PFSK-1 (cell line): ENCODE measurements around the gene CST2.

Experiments
- FOXP2 ChIP-seq: optimal IDR thresholded peaks from 2 replicates; pipeline ENCODE3; 2011; ENCODE audit warnings: borderline replicate concordance, control low read depth, inconsistent platforms; ENCODE audit not compliant: insufficient read depth; ENCODE audit errors: extremely low read length, extremely low read depth
- POLR2AphosphoS5 ChIP-seq: IDR thresholded peaks from 2 replicates; pipeline ENCODE4 v1.6.1; 2012; ENCODE audit warnings: low read depth, mild to moderate bottlenecking, control low read depth, low read length, moderate library complexity
- SIN3A ChIP-seq: IDR thresholded peaks from 2 replicates; pipeline ENCODE4 v1.6.1; 2012; ENCODE audit warnings: mild to moderate bottlenecking, low read length, moderate library complexity, borderline replicate concordance; ENCODE audit not compliant: insufficient read depth
- TAF1 ChIP-seq: IDR thresholded peaks from 2 replicates; pipeline ENCODE4 v1.6.1; 2012; ENCODE audit warnings: low read length, control low read depth, borderline replicate concordance; ENCODE audit not compliant: insufficient read depth
- TF ChIP-seq, protein P1 (sequence below), 2 experiments: IDR thresholded peaks; 2 replicates each; pipeline versions ENCODE4 v1.6.1 to v1.8.0; 2011 to 2012; ENCODE audit warnings: low read depth in 2 of 2, low read length in 2 of 2, control low read depth in 1 of 2, inconsistent platforms in 1 of 2, mild to moderate bottlenecking in 1 of 2, moderate library complexity in 1 of 2; ENCODE audit not compliant: insufficient read depth in 1 of 2

CST2 gene

GRCh38 chr20:23857962-23858595 is 31.6 kb upstream of the CST2 start:
- TF ChIP-seq TAF1 (no peak), FOXP2 (no peak), POLR2AphosphoS5 (no peak), SIN3A (no peak)
- TF ChIP-seq, protein P1, sequence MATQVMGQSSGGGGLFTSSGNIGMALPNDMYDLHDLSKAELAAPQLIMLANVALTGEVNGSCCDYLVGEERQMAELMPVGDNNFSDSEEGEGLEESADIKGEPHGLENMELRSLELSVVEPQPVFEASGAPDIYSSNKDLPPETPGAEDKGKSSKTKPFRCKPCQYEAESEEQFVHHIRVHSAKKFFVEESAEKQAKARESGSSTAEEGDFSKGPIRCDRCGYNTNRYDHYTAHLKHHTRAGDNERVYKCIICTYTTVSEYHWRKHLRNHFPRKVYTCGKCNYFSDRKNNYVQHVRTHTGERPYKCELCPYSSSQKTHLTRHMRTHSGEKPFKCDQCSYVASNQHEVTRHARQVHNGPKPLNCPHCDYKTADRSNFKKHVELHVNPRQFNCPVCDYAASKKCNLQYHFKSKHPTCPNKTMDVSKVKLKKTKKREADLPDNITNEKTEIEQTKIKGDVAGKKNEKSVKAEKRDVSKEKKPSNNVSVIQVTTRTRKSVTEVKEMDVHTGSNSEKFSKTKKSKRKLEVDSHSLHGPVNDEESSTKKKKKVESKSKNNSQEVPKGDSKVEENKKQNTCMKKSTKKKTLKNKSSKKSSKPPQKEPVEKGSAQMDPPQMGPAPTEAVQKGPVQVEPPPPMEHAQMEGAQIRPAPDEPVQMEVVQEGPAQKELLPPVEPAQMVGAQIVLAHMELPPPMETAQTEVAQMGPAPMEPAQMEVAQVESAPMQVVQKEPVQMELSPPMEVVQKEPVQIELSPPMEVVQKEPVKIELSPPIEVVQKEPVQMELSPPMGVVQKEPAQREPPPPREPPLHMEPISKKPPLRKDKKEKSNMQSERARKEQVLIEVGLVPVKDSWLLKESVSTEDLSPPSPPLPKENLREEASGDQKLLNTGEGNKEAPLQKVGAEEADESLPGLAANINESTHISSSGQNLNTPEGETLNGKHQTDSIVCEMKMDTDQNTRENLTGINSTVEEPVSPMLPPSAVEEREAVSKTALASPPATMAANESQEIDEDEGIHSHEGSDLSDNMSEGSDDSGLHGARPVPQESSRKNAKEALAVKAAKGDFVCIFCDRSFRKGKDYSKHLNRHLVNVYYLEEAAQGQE (IDR thresholded peaks at IDR 0.05; ENCODE audit: insufficient read depth in 1 of 2, low read depth in 2 of 2, low read length in 2 of 2) = no peak

DNA sequence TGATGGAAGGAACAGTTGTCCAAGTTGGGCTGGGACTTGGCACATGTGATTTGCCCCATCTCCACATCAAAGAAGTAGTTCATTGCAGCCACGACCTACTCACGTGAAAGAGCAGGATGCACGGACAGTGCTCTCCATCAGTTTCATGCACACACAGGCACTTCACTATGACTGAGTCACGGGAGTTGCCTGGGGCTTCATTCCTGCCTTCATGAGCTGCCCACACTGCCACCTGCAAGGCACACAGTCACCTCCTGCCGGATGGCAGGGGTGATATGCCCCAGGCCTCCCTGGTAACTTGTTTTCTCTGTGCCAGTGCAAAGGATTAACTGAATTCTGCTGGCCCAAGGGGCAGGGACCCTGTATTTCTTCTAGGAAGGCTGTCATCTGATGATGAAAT is 30.2 kb upstream of the CST2 start:
- no peak for TF ChIP-seq POLR2AphosphoS5
- TF ChIP-seq SIN3A = no peak
- TF ChIP-seq FOXP2 = no peak
- TF ChIP-seq, protein P1 (IDR thresholded peaks at IDR 0.05; ENCODE audit: insufficient read depth in 1 of 2, low read depth in 2 of 2, low read length in 2 of 2) = no peak
- no peak for TF ChIP-seq TAF1

DNA sequence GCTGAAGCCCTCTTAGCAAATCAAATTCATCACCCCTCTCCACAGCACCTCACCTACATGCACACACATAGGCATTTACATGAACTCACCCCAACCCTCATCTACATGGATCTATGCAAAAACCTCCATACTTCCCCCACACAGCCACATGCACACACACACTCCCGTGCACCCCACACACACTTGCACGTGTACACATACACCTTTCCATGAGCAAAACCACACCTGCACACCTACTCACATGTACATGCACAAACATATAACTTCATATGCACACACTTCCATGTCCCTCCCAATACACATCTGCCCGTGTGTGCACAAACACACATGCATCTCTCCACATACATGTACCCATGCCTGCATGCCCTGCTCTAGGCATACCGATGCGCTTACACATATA is 29.7 kb upstream of the CST2 start:
- no peak for TF ChIP-seq TAF1
- TF ChIP-seq, protein P1 (IDR thresholded peaks at IDR 0.05; ENCODE audit: insufficient read depth in 1 of 2, low read depth in 2 of 2, low read length in 2 of 2) = no peak
- no peak for TF ChIP-seq FOXP2
- TF ChIP-seq POLR2AphosphoS5 = no peak
- TF ChIP-seq SIN3A = no peak

- TF ChIP-seq, protein P1 (IDR thresholded peaks at IDR 0.05; ENCODE audit: insufficient read depth in 1 of 2, low read depth in 2 of 2, low read length in 2 of 2) = no peak
- no peak for TF ChIP-seq POLR2AphosphoS5
- TF ChIP-seq SIN3A = no peak
- no peak for TF ChIP-seq FOXP2
- TF ChIP-seq TAF1 = no peak
Measured at GRCh38 chr20:23841693-23842092, 15.2 kb upstream of the CST2 start.

- TF ChIP-seq SIN3A (no peak), FOXP2 (no peak), POLR2AphosphoS5 (no peak), TAF1 (no peak)
- TF ChIP-seq, protein P1 (IDR thresholded peaks at IDR 0.05; ENCODE audit: insufficient read depth in 1 of 2, low read depth in 2 of 2, low read length in 2 of 2) = no peak
Measured at GRCh38 chr20:23835716-23836115, 9.2 kb upstream of the CST2 start.
